NCI-H146 (cell line): Measurements from ENCODE around the gene ZGLP1.

Experiments
- DNase-seq: peaks from one replicate; lab custom pipeline; 2025; lab: John Stamatoyannopoulos, UW

Gene ZGLP1

DNA sequence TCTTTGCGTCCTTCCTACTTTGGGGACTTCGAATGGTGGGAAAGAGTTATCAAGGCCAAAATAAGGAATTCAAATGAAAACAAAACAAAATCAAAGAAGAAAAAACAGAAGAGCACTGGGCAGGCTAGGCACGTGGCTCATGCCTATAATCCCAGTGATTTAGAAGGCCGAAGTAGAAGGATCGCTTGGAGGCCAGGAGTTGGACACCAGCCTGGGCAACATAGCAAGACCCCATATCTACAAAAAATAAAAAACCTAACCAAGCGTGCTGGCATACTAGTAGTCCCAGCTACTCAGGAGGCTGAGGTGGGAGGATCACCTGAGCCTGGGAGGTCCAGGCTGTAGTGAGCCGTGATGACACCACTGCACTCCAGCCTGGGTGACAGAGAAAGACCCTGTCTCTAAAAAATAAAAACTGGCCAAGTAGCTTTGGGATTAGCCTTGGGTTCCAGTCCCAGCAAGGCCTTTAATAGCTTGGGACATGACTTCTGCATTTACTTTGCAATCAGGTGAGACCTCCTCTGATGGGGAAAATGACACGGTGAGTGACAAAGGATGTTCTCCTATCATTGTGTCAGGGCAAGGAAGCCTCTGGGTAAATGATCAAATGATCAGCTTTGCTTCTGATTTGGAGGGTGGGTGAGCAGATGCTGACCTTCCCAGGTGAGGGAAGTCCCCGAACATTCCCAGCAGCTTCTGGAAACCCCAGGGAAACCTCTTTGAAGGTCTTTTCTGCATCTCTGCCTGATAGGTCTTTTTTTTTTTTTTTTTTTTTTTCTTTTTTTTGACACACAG, 31.6 kb downstream of the ZGLP1 start:
- no peak for DNase-seq

DNA sequence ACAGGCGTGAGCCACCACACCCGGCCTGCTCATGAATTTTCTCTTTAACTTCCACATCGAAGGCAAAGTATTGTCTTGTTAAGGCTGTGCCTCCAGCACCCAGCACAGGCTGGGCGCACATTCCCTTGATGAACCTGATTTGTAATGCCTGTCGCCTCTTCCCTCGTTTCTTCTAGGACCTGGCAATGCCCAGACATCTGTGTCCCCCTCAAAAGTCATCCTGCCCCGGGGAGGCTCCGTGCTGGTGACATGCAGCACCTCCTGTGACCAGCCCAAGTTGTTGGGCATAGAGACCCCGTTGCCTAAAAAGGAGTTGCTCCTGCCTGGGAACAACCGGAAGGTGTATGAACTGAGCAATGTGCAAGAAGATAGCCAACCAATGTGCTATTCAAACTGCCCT, 35.0 kb downstream of the ZGLP1 start:
- DNase-seq, result no peak

GRCh38 chr19:10271543-10272086, 38.0 kb downstream of the ZGLP1 start:
- DNase-seq, result no peak

- DNase-seq, result peak; percentile 45
Observed at GRCh38 chr19:10270616-10271394, 38.8 kb downstream of the ZGLP1 start, which contains the start of gene ICAM1. ICAM1 (plus strand) TSS chr19:10271120; CDS start chr19:10271160, 40 bp downstream.

DNA sequence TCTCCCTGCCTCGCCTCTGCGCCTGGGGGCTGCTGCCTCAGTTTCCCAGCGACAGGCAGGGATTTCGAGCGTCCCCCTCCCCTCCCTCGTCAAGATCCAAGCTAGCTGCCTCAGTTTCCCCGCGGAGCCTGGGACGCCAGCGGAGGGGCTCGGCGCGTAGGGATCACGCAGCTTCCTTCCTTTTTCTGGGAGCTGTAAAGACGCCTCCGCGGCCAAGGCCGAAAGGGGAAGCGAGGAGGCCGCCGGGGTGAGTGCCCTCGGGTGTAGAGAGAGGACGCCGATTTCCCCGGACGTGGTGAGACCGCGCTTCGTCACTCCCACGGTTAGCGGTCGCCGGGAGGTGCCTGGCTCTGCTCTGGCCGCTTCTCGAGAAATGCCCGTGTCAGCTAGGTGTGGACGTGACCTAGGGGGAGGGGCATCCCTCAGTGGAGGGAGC, 39.4 kb downstream of the ZGLP1 start:
- peak; percentile 19 for DNase-seq

DNA sequence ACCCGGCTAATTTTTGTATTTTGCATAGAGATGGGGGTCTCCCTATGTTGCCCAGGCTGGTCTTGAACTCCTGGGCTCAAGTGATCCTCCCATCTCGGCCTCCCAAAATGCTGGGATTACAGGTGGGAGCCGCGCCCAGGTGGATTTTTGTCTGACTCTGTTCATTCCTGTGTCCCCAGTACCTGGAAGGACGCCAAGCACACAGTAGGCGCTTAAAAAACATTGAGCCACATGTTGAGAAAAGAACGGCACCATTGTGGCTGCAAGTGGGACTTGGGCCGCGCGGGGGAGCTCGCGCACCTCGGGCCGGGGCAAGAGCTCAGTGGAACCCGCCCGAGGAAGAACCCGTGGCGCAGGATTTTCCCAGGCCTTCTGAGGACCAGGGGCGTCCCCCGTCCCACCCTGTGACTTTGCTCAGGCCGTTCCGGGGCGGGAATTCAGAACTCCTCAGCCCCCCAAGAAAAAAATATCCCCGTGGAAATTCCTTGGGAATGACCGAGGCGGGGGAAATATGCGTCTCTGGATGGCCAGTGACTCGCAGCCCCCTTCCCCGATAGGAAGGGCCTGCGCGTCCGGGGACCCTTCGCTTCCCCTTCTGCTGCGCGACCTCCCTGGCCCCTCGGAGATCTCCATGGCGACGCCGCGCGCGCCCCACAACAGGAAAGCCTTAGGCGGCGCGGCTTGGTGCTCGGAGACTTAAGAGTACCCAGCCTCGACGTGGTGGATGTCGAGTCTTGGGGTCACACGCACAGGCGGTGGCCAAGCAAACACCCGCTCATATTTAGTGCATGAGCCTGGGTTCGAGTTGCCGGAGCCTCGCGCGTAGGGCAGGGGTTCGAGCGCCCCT, 40.1 kb downstream of the ZGLP1 start:
- DNase-seq, result peak; percentile 69

GRCh38 chr19:10268071-10268470, 41.5 kb downstream of the ZGLP1 start:
- no peak for DNase-seq

- DNase-seq, result no peak
Observed at GRCh38 chr19:10266706-10267105, 42.9 kb downstream of the ZGLP1 start.

- DNase-seq, result no peak
Observed at GRCh38 chr19:10262771-10263170, 46.8 kb downstream of the ZGLP1 start.

- no peak for DNase-seq
Observed at GRCh38 chr19:10260141-10260584, 49.5 kb downstream of the ZGLP1 start.

- peak; percentile 92 for DNase-seq
Observed at GRCh38 chr19:10259162-10259905, 50.3 kb downstream of the ZGLP1 start.

DNA sequence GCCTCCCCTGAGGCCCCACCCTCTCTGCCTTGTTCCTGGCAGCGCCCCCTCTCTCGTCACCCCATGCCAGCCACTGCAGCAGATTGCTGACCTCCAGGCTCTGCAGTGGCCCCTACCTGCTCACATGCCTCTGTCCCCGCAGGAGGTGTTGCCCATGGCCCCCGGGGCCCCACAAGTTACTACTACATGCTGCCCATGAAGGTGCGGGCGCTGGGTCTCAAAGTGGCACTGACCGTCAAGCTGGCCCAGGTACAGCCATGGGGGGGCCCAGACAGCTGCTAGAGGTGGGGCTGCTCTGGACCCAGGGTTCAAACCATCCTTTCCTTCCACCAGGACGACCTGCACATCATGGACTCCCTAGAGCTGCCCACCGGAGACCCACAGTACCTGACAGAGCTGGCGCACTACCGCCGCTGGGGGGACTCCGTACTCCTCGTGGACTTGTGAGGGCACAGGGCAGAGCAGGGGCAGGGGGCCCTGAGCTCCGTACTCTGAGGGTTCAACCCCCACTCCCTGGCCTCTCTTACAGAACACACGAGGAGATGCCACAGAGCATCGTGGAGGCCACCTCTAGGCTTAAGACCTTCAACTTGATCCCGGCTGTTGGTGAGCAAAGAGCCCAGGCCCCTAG, 51.4 kb downstream of the ZGLP1 start:
- DNase-seq, result no peak

- DNase-seq, result no peak
Observed at GRCh38 chr19:10256970-10257615, 52.5 kb downstream of the ZGLP1 start.

- no peak for DNase-seq
Observed at GRCh38 chr19:10256551-10256950, 53.1 kb downstream of the ZGLP1 start.

GRCh38 chr19:10255358-10255757, 54.3 kb downstream of the ZGLP1 start:
- no peak for DNase-seq
